GM12873 (cell line): ENCODE measurements around the gene ARHGAP22.

Experiments used
- TF ChIP-seq, protein P1 (sequence below): IDR thresholded peaks from 2 replicates; pipeline ENCODE4 v1.5.1; 2012; ENCODE audit warnings: low read depth, mild to moderate bottlenecking, moderate library complexity, low read length, control low read depth; ENCODE audit not compliant: insufficient read depth; ENCODE audit errors: missing control alignments

The ARHGAP22 gene

DNA sequence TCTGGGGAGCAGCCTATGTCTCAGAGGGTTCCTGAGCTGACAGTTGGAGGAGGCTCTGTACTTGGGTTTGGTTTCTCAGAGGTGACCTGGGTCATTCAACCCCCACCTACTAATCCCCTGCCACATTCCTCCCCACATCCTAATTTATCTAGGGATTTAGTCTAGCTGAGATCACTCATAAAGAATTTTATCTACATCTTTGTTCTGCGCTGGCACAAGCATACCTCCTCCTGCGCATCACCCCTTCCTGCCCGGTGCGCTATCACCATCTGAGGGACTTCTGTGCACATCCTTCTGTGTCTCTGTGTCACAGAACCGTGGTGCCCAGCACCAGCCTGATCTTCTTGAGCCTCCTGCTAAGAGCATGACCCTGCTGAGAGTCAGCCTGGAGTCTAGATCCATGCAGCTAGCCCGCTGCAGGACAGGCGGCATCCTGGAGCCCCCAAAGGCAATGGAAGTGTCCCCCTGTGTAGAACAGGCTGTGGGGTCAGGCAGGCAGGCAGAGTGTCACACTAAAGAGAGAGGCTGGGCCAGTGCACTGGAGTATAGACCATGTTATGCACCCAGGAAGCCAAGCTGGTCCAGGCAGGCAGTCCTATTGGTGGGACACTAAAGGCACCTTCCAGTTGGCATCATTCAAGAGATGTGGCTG, 63.6 kb downstream of the ARHGAP22 start:
- TF ChIP-seq, protein P1, sequence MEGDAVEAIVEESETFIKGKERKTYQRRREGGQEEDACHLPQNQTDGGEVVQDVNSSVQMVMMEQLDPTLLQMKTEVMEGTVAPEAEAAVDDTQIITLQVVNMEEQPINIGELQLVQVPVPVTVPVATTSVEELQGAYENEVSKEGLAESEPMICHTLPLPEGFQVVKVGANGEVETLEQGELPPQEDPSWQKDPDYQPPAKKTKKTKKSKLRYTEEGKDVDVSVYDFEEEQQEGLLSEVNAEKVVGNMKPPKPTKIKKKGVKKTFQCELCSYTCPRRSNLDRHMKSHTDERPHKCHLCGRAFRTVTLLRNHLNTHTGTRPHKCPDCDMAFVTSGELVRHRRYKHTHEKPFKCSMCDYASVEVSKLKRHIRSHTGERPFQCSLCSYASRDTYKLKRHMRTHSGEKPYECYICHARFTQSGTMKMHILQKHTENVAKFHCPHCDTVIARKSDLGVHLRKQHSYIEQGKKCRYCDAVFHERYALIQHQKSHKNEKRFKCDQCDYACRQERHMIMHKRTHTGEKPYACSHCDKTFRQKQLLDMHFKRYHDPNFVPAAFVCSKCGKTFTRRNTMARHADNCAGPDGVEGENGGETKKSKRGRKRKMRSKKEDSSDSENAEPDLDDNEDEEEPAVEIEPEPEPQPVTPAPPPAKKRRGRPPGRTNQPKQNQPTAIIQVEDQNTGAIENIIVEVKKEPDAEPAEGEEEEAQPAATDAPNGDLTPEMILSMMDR = no peak

- TF ChIP-seq, protein P1 = no peak
These were observed 66.3 kb downstream of the ARHGAP22 start for GRCh38 chr10:48538611-48539010.

- TF ChIP-seq, protein P1 = no peak
These were observed 67.7 kb downstream of the ARHGAP22 start for GRCh38 chr10:48536916-48537890.

DNA sequence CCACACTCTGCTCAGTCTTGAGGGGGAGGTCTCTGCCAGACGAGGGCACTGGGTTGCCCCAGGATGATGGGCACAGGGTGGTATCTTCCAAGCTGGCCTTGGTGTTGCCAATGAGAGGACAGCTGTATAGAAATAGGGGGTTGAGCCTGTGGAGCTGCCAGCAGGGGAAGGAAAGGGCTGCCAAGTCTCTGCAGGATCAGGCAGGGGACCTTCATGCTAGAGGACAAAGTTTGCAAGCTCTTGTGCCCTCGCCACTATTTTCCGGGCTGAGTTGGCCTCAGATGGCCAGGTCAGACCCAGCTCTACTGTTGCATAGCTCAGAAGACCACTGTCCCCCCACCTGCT, 68.7 kb downstream of the ARHGAP22 start:
- TF ChIP-seq, protein P1 = no peak

DNA sequence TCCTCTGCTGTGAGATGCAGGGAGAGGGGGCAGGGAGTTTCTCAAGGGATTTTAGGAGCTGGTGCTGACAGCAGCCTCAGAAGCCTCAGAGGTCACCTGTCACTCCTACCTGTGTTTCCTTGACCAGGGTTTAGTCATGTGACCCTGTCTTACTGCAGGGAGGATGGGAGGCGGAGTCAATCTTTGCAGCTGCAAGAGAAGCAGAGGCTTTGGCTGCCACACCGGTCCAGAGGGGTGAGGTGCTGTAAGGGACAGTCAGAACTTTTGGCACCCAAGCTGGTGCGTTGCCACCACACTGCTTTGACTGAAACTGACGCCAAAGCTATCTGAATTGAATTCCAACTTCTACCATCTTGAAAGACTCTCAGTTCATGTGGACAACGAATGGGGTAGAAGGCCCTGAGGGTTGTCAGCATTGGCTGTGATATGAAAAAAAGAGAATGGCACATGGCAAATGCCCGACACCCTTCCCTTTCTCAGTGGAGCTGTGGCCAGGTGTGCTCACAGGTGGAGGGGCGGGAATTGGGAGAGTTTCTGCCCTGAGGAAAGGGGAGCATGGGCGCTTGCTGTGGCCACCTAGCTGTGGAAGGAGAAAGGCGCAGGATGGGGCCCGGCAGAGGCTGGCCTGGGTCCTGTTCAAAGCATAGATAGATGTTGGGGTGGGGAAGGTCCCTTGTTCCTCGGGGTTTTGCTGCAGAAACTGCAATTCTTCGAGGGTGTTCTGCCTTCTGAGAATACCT, 69.3 kb downstream of the ARHGAP22 start:
- TF ChIP-seq, protein P1 = peak; percentile 38

DNA sequence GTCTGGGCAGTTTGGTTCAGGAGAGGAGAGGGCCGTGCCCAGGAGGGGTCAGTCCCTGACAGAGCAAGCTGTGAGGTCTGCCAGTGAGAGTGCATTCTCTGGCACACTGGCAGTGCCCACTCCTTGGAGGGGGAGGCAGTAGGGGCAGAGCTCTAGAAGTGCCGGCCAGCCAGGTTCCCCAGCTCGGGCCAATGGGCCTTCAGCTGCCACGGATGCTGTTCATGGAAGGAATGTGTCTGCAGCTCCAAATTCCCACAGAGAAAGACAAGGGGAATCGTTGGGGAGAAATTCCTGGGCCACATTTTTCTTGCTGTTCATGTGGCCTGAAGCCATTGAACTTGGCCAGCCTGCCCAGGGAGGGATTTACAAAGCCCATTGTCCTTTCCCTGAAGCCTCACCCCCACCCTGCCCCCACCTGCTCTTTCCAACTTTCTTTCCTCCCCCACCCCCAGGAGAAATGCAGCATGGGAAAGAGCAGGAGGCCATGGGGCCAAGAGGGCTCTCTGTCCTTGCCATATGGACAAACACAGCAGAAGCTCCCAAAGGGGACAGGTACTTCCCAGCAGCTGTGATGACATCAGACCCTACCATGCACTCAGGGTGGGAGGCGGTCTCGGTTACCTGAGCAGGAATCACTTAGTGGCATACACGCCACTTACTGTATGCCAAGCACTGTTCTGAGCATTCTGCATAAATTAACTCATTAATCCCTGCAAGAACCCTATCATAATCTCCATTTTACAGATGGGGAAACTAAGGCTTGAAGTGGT, 70.7 kb downstream of the ARHGAP22 start:
- TF ChIP-seq, protein P1 = no peak

- TF ChIP-seq, protein P1 = no peak
These were observed 71.3 kb downstream of the ARHGAP22 start for GRCh38 chr10:48533540-48533939.
